Stimulated activated CD8-positive, alpha-beta memory T cell treated with anti-CD3 and anti-CD28 coated beads, Interleukin-12 subunit alpha, Interleukin-12 subunit beta, amount 100 ng/mL, for 24 hours (primary cell): ENCODE measurements around the gene CHMP5.

Experiments
- DNase-seq: peaks from one replicate; pipeline ENCODE4 v3.0.0-alpha.2; 2020; ENCODE audit errors: extremely low read depth

CHMP5 gene

DNA sequence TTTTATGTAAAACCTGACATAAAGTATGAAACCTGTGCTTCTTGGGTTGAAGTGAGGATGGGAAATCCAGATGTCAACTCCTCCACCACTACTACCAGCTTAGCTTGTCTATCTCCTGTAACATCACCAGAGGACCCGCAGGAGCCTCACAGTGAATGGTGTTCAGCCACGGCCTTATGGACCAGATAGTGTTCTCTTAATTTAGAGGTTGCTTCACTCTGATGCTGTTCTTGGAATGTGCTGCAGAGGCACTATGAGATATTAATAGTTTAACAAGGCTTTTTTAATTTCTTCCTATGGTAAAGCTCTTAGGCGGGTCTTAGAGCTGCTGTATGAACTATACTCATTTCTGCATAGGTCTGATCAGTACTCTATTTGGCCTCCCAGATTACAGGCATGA is 53.4 kb downstream of the CHMP5 start:
- no peak for DNase-seq

DNA sequence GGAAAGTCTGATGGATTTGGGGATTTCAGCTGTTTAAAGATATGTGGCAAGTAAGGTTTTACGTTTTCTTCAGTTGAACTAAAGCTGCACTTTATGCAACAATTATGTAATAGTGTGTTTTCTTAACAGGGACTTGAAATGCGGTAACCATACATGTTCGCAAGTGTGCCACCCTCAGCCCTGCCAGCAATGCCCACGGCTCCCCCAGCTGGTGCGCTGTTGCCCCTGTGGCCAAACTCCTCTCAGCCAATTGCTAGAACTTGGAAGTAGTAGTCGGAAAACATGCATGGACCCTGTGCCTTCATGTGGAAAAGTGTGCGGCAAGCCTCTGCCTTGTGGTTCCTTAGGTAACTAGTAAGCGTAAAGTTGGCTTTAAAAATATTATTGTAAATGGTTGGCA is 53.9 kb downstream of the CHMP5 start:
- DNase-seq = no peak

- DNase-seq = no peak
Measured at GRCh38 chr9:33320230-33320567, 55.4 kb downstream of the CHMP5 start.

DNA sequence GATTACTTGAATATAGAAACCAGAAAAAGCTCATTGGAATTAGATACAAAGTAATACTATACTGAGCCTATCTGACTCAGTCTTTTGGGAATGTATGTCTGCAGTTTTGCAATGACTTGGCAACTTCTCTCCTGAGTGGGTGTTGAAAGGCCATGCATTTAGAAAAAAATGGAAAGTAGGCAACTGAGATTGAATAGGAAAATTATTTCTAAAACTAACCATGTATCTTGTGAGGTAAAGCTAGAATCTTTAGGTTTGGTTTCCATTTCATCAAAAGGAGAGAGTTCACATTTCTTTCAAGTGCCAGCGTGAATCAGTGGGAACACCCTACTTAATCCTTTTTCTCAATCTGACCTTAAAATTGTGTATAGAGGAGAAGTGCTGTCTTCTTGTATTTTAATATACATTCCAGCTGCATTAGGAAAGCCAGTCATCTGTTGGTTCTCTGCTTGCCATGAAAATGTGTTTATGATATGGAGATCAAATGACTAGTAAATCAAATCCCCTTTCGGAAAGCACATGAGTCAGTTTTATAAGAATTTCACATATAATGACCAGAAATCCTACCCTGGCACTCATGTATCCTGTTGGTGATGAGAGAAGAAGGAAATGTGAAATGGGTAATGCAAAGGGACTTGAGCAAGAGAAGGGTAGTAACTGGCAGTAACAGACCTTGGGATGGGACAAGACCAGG is 55.9 kb downstream of the CHMP5 start:
- DNase-seq = no peak

- DNase-seq = no peak
Measured at GRCh38 chr9:33329117-33329563, 64.3 kb downstream of the CHMP5 start.

DNA sequence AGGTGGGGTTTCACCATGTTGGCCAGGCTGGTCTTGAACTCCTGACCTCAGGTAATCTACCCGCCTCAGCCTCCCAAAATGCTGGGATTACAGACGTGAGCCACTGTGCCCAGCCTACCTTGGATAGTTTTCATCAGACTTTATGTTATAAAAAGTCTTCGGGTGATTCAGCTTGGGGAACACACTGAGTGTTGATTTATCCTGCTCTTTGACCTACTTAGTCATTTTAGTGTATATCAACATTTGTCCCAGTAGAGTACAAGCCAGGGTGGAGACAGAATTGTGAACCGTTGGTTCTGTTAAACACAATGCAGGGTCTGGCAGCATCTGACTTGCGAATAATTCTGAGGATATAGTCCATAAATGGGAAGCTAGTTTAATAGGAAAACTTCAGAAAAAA is 65.1 kb downstream of the CHMP5 start:
- no peak for DNase-seq

GRCh38 chr9:33331377-33331891 is 66.6 kb downstream of the CHMP5 start:
- no peak for DNase-seq
